Hepatocyte (in vitro differentiated cells): ENCODE results near the gene TRAM2. TPM values are rescaled to one million over a fixed set of nuclear protein-coding genes. Genes with fewer than 3 reads are reported as not detected.

Experiments
- DNase-seq: peaks from one replicate; pipeline ENCODE4 v3.0.0-alpha.2; 2016; ENCODE audit warnings: low spot score
- H2AFZ ChIP-seq: fragments of 200-600 bp; sonication (generic); 2 replicates; pipeline ENCODE4 v1.6.0; 2016; ENCODE audit warnings: antibody characterized with exemption, mild to moderate bottlenecking
- H3K27ac ChIP-seq: fragments of 200-600 bp; sonication (generic); 2 replicates; pipeline ENCODE4 v1.5.1; 2016; ENCODE audit warnings: mild to moderate bottlenecking
- H3K27me3 ChIP-seq: fragments of 200-600 bp; sonication (generic); 2 replicates; pipeline ENCODE4 v1.6.1; 2016
- H3K36me3 ChIP-seq: fragments of 200-600 bp; sonication (generic); replicated peaks from 2 replicates; pipeline ENCODE4 v1.5.1; 2016; ENCODE audit warnings: low read depth; ENCODE audit not compliant: insufficient read depth
- H3K4me1 ChIP-seq: fragments of 200-600 bp; sonication (generic); 2 replicates; pipeline ENCODE4 v1.5.1; 2016; ENCODE audit warnings: mild to moderate bottlenecking, moderate library complexity; ENCODE audit not compliant: insufficient read depth
- H3K4me2 ChIP-seq: fragments of 200-600 bp; sonication (generic); 2 replicates; pipeline ENCODE4 v1.6.0; 2016
- H3K4me3 ChIP-seq: fragments of 200-600 bp; sonication (generic); 2 replicates; pipeline ENCODE4 v1.5.1; 2016; ENCODE audit warnings: mild to moderate bottlenecking
- H3K79me2 ChIP-seq: fragments of 200-600 bp; sonication (generic); 2 replicates; pipeline ENCODE4 v1.6.0; 2017; ENCODE audit warnings: mild to moderate bottlenecking
- H3K9me2 ChIP-seq: fragments of 200-600 bp; sonication (generic); replicated peaks from 2 replicates; pipeline ENCODE4 v1.6.0; 2017; ENCODE audit warnings: mild to moderate bottlenecking; ENCODE audit not compliant: insufficient read depth
- H3K9me3 ChIP-seq: fragments of 200-600 bp; sonication (generic); 2 replicates; pipeline ENCODE4 v1.5.1; 2016; ENCODE audit warnings: low read depth, mild to moderate bottlenecking
- H4K20me1 ChIP-seq: fragments of 200-600 bp; sonication (generic); 2 replicates; pipeline ENCODE4 v1.6.0; 2016; ENCODE audit warnings: mild to moderate bottlenecking; ENCODE audit not compliant: insufficient read depth, poor library complexity, severe bottlenecking
- EZH2 ChIP-seq: fragments of 200-600 bp; sonication (generic); IDR thresholded peaks from 2 replicates; pipeline ENCODE4 v1.6.1; 2016; ENCODE audit warnings: antibody characterized with exemption, mild to moderate bottlenecking, borderline replicate concordance
- EZH2phosphoT487 ChIP-seq: fragments of 200-600 bp; sonication (generic); IDR thresholded peaks from one replicate; pipeline ENCODE4 v1.6.1; 2018; ENCODE audit warnings: antibody characterized with exemption, mild to moderate bottlenecking, low read depth, moderate library complexity; ENCODE audit not compliant: unreplicated experiment, severe bottlenecking
- WGBS: methylation state at CpG from one replicate; pipeline ENCODE4 v1.1.6; 2016; ENCODE audit warnings: low lambda C conversion rate; ENCODE audit errors: missing lambda C conversion rate; 5-methylcytosine and 5-hydroxymethylcytosine counted together
- polyA plus RNA-seq: library from polyadenylated mRNA; unstranded; fragments of >200 nt; fragmentation: Nextera tagmentation; extraction: Ambion mirVana; gene quantifications from 2 replicates; pipeline ENCODE4 v1.2.1, GENCODE V29; 2016
- total RNA-seq: library from RNA; depleted of rRNA; stranded (reverse); fragments of >200 nt; gene quantifications from 2 replicates; pipeline ENCODE4 v1.2.3, GENCODE V29; 2014
- TF ChIP-seq, protein P1 (sequence below): fragments of 200-600 bp; sonication (generic); IDR thresholded peaks from 2 replicates; pipeline ENCODE4 v1.5.1; 2016; ENCODE audit warnings: antibody characterized with exemption, mild to moderate bottlenecking; ENCODE audit not compliant: poor library complexity

TRAM2 gene
- total and polyA plus RNA-seq, 2 experiments from 2014 or later = 29.6 to 47.6 TPM

DNA sequence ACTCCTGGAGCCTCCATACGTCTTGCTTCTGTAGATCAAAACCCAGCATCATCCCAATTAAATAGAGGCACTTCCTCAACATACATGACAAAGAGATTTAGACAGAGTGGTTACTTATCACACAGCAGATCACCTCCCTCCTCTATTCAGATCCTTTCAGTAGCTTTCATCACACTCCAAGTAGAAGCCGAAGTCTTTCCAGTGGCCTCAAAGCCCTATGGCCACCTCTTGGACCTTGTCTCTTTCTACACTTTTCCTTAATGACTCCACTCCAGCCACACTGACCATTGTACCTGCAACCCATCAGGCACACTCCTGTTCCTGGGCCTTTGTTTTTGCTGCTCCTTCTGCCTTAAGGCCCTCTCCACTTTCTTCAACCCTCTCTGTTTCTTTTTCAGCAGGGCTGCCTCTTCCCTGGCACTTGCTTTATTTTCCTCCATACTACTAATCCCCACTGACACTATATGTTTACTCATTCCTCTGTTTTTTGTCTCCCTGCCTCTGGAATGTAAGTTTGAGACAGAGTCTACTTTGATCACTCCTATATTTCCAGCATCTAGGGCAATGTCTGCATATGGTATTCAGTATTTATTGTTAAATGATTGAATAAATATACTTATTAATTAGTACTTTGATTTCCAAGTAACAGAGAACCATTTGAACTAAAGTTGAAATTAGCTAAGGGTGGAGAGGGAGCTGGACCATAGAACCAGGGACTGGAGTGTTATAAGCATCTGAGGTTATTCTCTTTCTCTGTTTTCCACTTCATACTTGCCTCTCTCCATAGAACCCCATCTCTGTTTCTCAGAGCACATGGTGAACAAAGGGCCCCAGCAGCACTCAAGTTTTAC lies 43.4 kb upstream of the TRAM2 start:
- no peaks in the 10 kb centered on the region for H3K27me3 ChIP-seq
- no peaks in the 10 kb centered on the region for H3K79me2 ChIP-seq
- no peak overlapping the region for H2AFZ ChIP-seq
- no peak overlapping the region for H3K27ac ChIP-seq
- no peaks in the 10 kb centered on the region for H3K9me3 ChIP-seq
- no peak for DNase-seq
- TF ChIP-seq, protein P1, sequence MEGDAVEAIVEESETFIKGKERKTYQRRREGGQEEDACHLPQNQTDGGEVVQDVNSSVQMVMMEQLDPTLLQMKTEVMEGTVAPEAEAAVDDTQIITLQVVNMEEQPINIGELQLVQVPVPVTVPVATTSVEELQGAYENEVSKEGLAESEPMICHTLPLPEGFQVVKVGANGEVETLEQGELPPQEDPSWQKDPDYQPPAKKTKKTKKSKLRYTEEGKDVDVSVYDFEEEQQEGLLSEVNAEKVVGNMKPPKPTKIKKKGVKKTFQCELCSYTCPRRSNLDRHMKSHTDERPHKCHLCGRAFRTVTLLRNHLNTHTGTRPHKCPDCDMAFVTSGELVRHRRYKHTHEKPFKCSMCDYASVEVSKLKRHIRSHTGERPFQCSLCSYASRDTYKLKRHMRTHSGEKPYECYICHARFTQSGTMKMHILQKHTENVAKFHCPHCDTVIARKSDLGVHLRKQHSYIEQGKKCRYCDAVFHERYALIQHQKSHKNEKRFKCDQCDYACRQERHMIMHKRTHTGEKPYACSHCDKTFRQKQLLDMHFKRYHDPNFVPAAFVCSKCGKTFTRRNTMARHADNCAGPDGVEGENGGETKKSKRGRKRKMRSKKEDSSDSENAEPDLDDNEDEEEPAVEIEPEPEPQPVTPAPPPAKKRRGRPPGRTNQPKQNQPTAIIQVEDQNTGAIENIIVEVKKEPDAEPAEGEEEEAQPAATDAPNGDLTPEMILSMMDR = no peak
- TF ChIP-seq EZH2 (no peak), EZH2phosphoT487 (no peak)
- no peaks in the 10 kb centered on the region for H3K36me3 ChIP-seq
- H3K9me2 ChIP-seq = no peaks in the 10 kb centered on the region
- WGBS = 87% methylated on average over 2 of the region's 2 CpGs
- no peak overlapping the region for H3K4me3 ChIP-seq
- H4K20me1 ChIP-seq = no peaks in the 10 kb centered on the region
- no peak overlapping the region for H3K4me2 ChIP-seq
- no peaks in the 10 kb centered on the region for H3K4me1 ChIP-seq

GRCh38 chr6:52617087-52617486 lies 40.2 kb upstream of the TRAM2 start:
- H3K4me2 ChIP-seq = no peak overlapping the region

GRCh38 chr6:52616059-52616690 lies 39.3 kb upstream of the TRAM2 start:
- H3K27ac ChIP-seq = no peak overlapping the region
- TF ChIP-seq EZH2phosphoT487 (no peak), EZH2 (no peak)
- TF ChIP-seq, protein P1 = no peak
- DNase-seq = no peak
- H3K4me3 ChIP-seq = no peak overlapping the region
- H2AFZ ChIP-seq = no peak overlapping the region
- H3K27me3 ChIP-seq = no peaks in the 10 kb centered on the region
- no peak overlapping the region for H3K4me2 ChIP-seq
- 77% methylated on average over 2 of the region's 2 CpGs for WGBS
- H3K9me3 ChIP-seq = no peaks in the 10 kb centered on the region
- no peaks in the 10 kb centered on the region for H3K9me2 ChIP-seq
- no peaks in the 10 kb centered on the region for H3K79me2 ChIP-seq
- H3K4me1 ChIP-seq = peaks cover 15% of the 10 kb centered on the region
- H4K20me1 ChIP-seq = no peaks in the 10 kb centered on the region
- no peaks in the 10 kb centered on the region for H3K36me3 ChIP-seq

More at GRCh38 chr6:52617087-52617486, 40.2 kb upstream of the TRAM2 start:
- TF ChIP-seq EZH2phosphoT487 (no peak), EZH2 (no peak)
- TF ChIP-seq, protein P1 = no peak
- no peaks in the 10 kb centered on the region for H4K20me1 ChIP-seq
- no peaks in the 10 kb centered on the region for H3K9me2 ChIP-seq
- H3K27me3 ChIP-seq = no peaks in the 10 kb centered on the region
- WGBS = 56% methylated on average over 4 of the region's 4 CpGs
- no peak for DNase-seq
- no peaks in the 10 kb centered on the region for H3K36me3 ChIP-seq
- no peaks in the 10 kb centered on the region for H3K9me3 ChIP-seq
- peaks cover 5% of the 10 kb centered on the region for H3K4me1 ChIP-seq
- H3K4me3 ChIP-seq = no peak overlapping the region
- no peak overlapping the region for H3K27ac ChIP-seq
- no peaks in the 10 kb centered on the region for H3K79me2 ChIP-seq
- no peak overlapping the region for H2AFZ ChIP-seq
